ENCODE measurements around the gene ZNF280D.
"Not testable (repeated sequence)": the region's sequence is repeated elsewhere in the genome, so short reads cannot be mapped to it uniquely, and the experiment has no call there.

- TF ChIP-seq POLR2AphosphoS5 (IDR thresholded peaks at IDR 0.05; ENCODE audit: borderline replicate concordance, low read depth, low read length); EZH2 (IDR thresholded peaks at IDR 0.05): not testable (repeated sequence)
Measured at GRCh38 chr15:56779449-56779848, 46.1 kb upstream of the ZNF280D start.

Data from SK-N-MC (cell line).